SIG-M5 treated with dmso at 0.1 percent for 504 hours (cell line): Measurements from ENCODE around the gene CHST12.
A peak's percentile ranks its signal among the peaks of the same experiment; 100 is the strongest.
"Not testable (repeated sequence)": the region's sequence is repeated elsewhere in the genome, so short reads cannot be mapped to it uniquely, and the experiment has no call there.

Experiments
- DNase-seq: peaks from one replicate; lab custom pipeline; 2025; ENCODE audit not compliant: unreplicated experiment; lab: John Stamatoyannopoulos, UW

Gene CHST12

GRCh38 chr7:2435146-2435545, 31.7 kb downstream of the CHST12 start:
- no peak for DNase-seq

GRCh38 chr7:2436341-2437104, 33.1 kb downstream of the CHST12 start:
- DNase-seq = no peak

GRCh38 chr7:2437136-2437535, 33.7 kb downstream of the CHST12 start:
- peak; percentile 34 for DNase-seq

- no peak for DNase-seq
Measured at GRCh38 chr7:2437537-2438148, 34.2 kb downstream of the CHST12 start.

- no peak for DNase-seq
Measured at GRCh38 chr7:2438186-2438585, 34.8 kb downstream of the CHST12 start.

- DNase-seq = no peak
Measured at GRCh38 chr7:2438775-2439174, 35.4 kb downstream of the CHST12 start.

GRCh38 chr7:2440608-2441245, 37.3 kb downstream of the CHST12 start:
- DNase-seq = peak; percentile 50

- DNase-seq = no peak
Measured at GRCh38 chr7:2441430-2442058, 38.1 kb downstream of the CHST12 start.

GRCh38 chr7:2443491-2443890, 40.1 kb downstream of the CHST12 start:
- DNase-seq = no peak

GRCh38 chr7:2444476-2444875, 41.1 kb downstream of the CHST12 start:
- DNase-seq = no peak

- DNase-seq = no peak
Measured at GRCh38 chr7:2445047-2445446, 41.6 kb downstream of the CHST12 start.

GRCh38 chr7:2445898-2446555, 42.6 kb downstream of the CHST12 start:
- no peak for DNase-seq

- no peak for DNase-seq
Measured at GRCh38 chr7:2446676-2447075, 43.3 kb downstream of the CHST12 start.

- DNase-seq = no peak
Measured at GRCh38 chr7:2450198-2451107, 47.0 kb downstream of the CHST12 start.

GRCh38 chr7:2451171-2452073, 48.0 kb downstream of the CHST12 start:
- peak; percentile 62 for DNase-seq

- peak; percentile 11 for DNase-seq
Measured at GRCh38 chr7:2452074-2452507, 48.7 kb downstream of the CHST12 start.

GRCh38 chr7:2452643-2453270, 49.3 kb downstream of the CHST12 start:
- no peak for DNase-seq

- DNase-seq = not testable (repeated sequence)
Measured at GRCh38 chr7:2453849-2454248, 50.4 kb downstream of the CHST12 start.

- no peak for DNase-seq
Measured at GRCh38 chr7:2459674-2460073, 56.3 kb downstream of the CHST12 start.
